ENCODE data around the gene MYD88. TPM values are rescaled to one million over a fixed set of nuclear protein-coding genes. Genes with fewer than 3 reads are reported as not detected.
A peak's percentile ranks its signal among the peaks of the same experiment; 100 is the strongest.
"Not testable (repeated sequence)": the region's sequence is repeated elsewhere in the genome, so short reads cannot be mapped to it uniquely, and the experiment has no call there.

Gene MYD88
- total RNA-seq, 1 donor from 2014 or later: 32.0 TPM

- H3K27me3 Mint-ChIP-seq: no peaks in the 10 kb centered on the region
- peak overlapping the region; percentile 63 for H3K27ac Mint-ChIP-seq
- H3K4me1 Mint-ChIP-seq: peaks cover 39% of the 10 kb centered on the region
- DNase-seq: peak; percentile 48
- H3K9me3 Mint-ChIP-seq: peaks cover 2% of the 10 kb centered on the region
- intact Hi-C loops (cut with micrococcal nuclease): loop anchor here (2.0 kb wide), 1 partner anchor 16 kb away; no protein-coding TSS in a partner anchor
- H3K36me3 Mint-ChIP-seq (ENCODE audit: low read depth): no peaks in the 10 kb centered on the region
- no peak overlapping the region for H3K4me3 Mint-ChIP-seq
Observed at GRCh38 chr3:38152609-38153008, 14.1 kb downstream of the MYD88 start.

- H3K36me3 Mint-ChIP-seq (ENCODE audit: low read depth): no peaks in the 10 kb centered on the region
Observed at GRCh38 chr3:38153221-38153620, 14.8 kb downstream of the MYD88 start.

GRCh38 chr3:38154033-38154494 lies 15.6 kb downstream of the MYD88 start:
- Mint-ChIP-seq H3K27me3 (no peaks in the 10 kb centered on the region), H3K4me3 (no peak overlapping the region), H3K27ac (no peak overlapping the region), H3K9me3 (no peaks in the 10 kb centered on the region), H3K36me3 (ENCODE audit: low read depth) (no peaks in the 10 kb centered on the region), H3K4me1 (peaks cover 39% of the 10 kb centered on the region)
- intact Hi-C loops (cut with micrococcal nuclease): no loop called here
- DNase-seq: peak; percentile 47

More at GRCh38 chr3:38153221-38153620, 14.8 kb downstream of the MYD88 start:
- H3K27ac Mint-ChIP-seq: no peak overlapping the region
- no peaks in the 10 kb centered on the region for H3K9me3 Mint-ChIP-seq
- peak; percentile 50 for DNase-seq
- H3K4me3 Mint-ChIP-seq: no peak overlapping the region
- intact Hi-C loops (cut with micrococcal nuclease): loop anchor here (2.0 kb wide), 1 partner anchor 16 kb away; no protein-coding TSS in a partner anchor
- H3K4me1 Mint-ChIP-seq: peaks cover 39% of the 10 kb centered on the region
- H3K27me3 Mint-ChIP-seq: no peaks in the 10 kb centered on the region

GRCh38 chr3:38154625-38155255 lies 16.3 kb downstream of the MYD88 start:
- peak; percentile 49 for DNase-seq
- H3K9me3 Mint-ChIP-seq: no peaks in the 10 kb centered on the region
- no peaks in the 10 kb centered on the region for H3K27me3 Mint-ChIP-seq
- H3K4me3 Mint-ChIP-seq: no peak overlapping the region
- no peaks in the 10 kb centered on the region for H3K36me3 Mint-ChIP-seq (ENCODE audit: low read depth)
- no peak overlapping the region for H3K27ac Mint-ChIP-seq
- H3K4me1 Mint-ChIP-seq: peaks cover 36% of the 10 kb centered on the region
- intact Hi-C loops (cut with micrococcal nuclease): no loop called here

GRCh38 chr3:38155825-38156224 lies 17.4 kb downstream of the MYD88 start:
- Mint-ChIP-seq H3K9me3 (no peaks in the 10 kb centered on the region), H3K27me3 (no peaks in the 10 kb centered on the region), H3K4me1 (peaks cover 34% of the 10 kb centered on the region), H3K27ac (no peak overlapping the region), H3K36me3 (ENCODE audit: low read depth) (no peaks in the 10 kb centered on the region), H3K4me3 (no peak overlapping the region)
- intact Hi-C loops (cut with micrococcal nuclease): no loop called here
- no peak for DNase-seq

- Mint-ChIP-seq H3K4me1 (peaks cover 22% of the 10 kb centered on the region), H3K36me3 (ENCODE audit: low read depth) (no peaks in the 10 kb centered on the region), H3K9me3 (no peaks in the 10 kb centered on the region), H3K4me3 (no peak overlapping the region), H3K27ac (no peak overlapping the region), H3K27me3 (no peaks in the 10 kb centered on the region)
- intact Hi-C loops (cut with micrococcal nuclease): no loop called here
- peak; percentile 50 for DNase-seq
Observed at GRCh38 chr3:38157117-38157516, 18.7 kb downstream of the MYD88 start.

GRCh38 chr3:38157595-38157994 lies 19.1 kb downstream of the MYD88 start:
- Mint-ChIP-seq H3K27me3 (no peaks in the 10 kb centered on the region), H3K36me3 (ENCODE audit: low read depth) (no peaks in the 10 kb centered on the region), H3K27ac (no peak overlapping the region), H3K4me3 (no peak overlapping the region), H3K4me1 (peaks cover 20% of the 10 kb centered on the region), H3K9me3 (no peaks in the 10 kb centered on the region)
- intact Hi-C loops (cut with micrococcal nuclease): no loop called here
- DNase-seq: peak; percentile 46

- intact Hi-C loops (cut with micrococcal nuclease): no loop called here
- Mint-ChIP-seq H3K9me3 (no peaks in the 10 kb centered on the region), H3K27ac (no peak overlapping the region)
Observed at GRCh38 chr3:38158472-38158871, 20.0 kb downstream of the MYD88 start.

GRCh38 chr3:38160704-38161103 lies 22.2 kb downstream of the MYD88 start:
- not testable (repeated sequence) for H3K9me3 Mint-ChIP-seq; H3K27me3 Mint-ChIP-seq; DNase-seq; H3K36me3 Mint-ChIP-seq (ENCODE audit: low read depth); H3K27ac Mint-ChIP-seq; H3K4me3 Mint-ChIP-seq
- intact Hi-C loops (cut with micrococcal nuclease): loop anchor here (10.0 kb wide), 2 partner anchors 294 to 1244 kb away; partner anchors contain the start of genes ACVR2B and RPSA
- H3K4me1 Mint-ChIP-seq: peaks cover 10% of the 10 kb centered on the region

More at GRCh38 chr3:38158472-38158871, 20.0 kb downstream of the MYD88 start:
- peaks cover 16% of the 10 kb centered on the region for H3K4me1 Mint-ChIP-seq
- peak; percentile 54 for DNase-seq
- no peak overlapping the region for H3K4me3 Mint-ChIP-seq
- H3K36me3 Mint-ChIP-seq (ENCODE audit: low read depth): no peaks in the 10 kb centered on the region
- no peaks in the 10 kb centered on the region for H3K27me3 Mint-ChIP-seq

- intact Hi-C loops (cut with micrococcal nuclease): loop anchor here (10.0 kb wide), 2 partner anchors 292 to 1242 kb away; partner anchors contain the start of genes ACVR2B and RPSA
- H3K27me3 Mint-ChIP-seq: no peaks in the 10 kb centered on the region
- H3K27ac Mint-ChIP-seq: no peak overlapping the region
- H3K36me3 Mint-ChIP-seq (ENCODE audit: low read depth): peaks cover 23% of the 10 kb centered on the region
- H3K4me1 Mint-ChIP-seq: peaks cover 30% of the 10 kb centered on the region
- peak overlapping the region; percentile 28 for H3K4me3 Mint-ChIP-seq
- H3K9me3 Mint-ChIP-seq: no peaks in the 10 kb centered on the region
- DNase-seq: peak; percentile 74
Observed at GRCh38 chr3:38163117-38163840, 24.8 kb downstream of the MYD88 start.

GRCh38 chr3:38163841-38164642 lies 25.6 kb downstream of the MYD88 start:
- H3K27ac Mint-ChIP-seq: peak overlapping the region; percentile 98
- intact Hi-C loops (cut with micrococcal nuclease): loop anchor here (2.0 to 10.0 kb wide), 4 partner anchors 41 to 1241 kb away; partner anchors contain the start of genes ACVR2B, DLEC1 and RPSA
- peak overlapping the region; percentile 95 for H3K4me3 Mint-ChIP-seq
- peaks cover 26% of the 10 kb centered on the region for H3K36me3 Mint-ChIP-seq (ENCODE audit: low read depth)
- peaks cover 37% of the 10 kb centered on the region for H3K4me1 Mint-ChIP-seq
- no peaks in the 10 kb centered on the region for H3K27me3 Mint-ChIP-seq
- no peak for DNase-seq
- H3K9me3 Mint-ChIP-seq: no peaks in the 10 kb centered on the region

- Mint-ChIP-seq H3K4me3 (peak overlapping the region; percentile 95), H3K27ac (peak overlapping the region; percentile 98), H3K4me1 (peaks cover 42% of the 10 kb centered on the region), H3K36me3 (ENCODE audit: low read depth) (peaks cover 29% of the 10 kb centered on the region), H3K9me3 (no peaks in the 10 kb centered on the region), H3K27me3 (no peaks in the 10 kb centered on the region)
- intact Hi-C loops (cut with micrococcal nuclease): loop anchor here (2.0 to 10.0 kb wide), 4 partner anchors 40 to 1240 kb away; partner anchors contain the start of genes ACVR2B, DLEC1 and RPSA
- no peak for DNase-seq
Observed at GRCh38 chr3:38164643-38164951, 26.1 kb downstream of the MYD88 start.

GRCh38 chr3:38164952-38165721 lies 26.7 kb downstream of the MYD88 start, which contains the start of gene OXSR1:
Gene OXSR1 (plus strand): TSS chr3:38165537. CDS start chr3:38165877, 340 bp downstream.
- H3K4me1 Mint-ChIP-seq: peaks cover 44% of the 10 kb centered on the region
- DNase-seq: peak; percentile 99
- peaks cover 30% of the 10 kb centered on the region for H3K36me3 Mint-ChIP-seq (ENCODE audit: low read depth)
- no peaks in the 10 kb centered on the region for H3K9me3 Mint-ChIP-seq
- peak within 1 kb of the TSS; percentile 95 for H3K4me3 Mint-ChIP-seq
- intact Hi-C loops (cut with micrococcal nuclease): loop anchor here (1.0 to 10.0 kb wide), 8 partner anchors 28 to 1240 kb away; partner anchors contain the start of genes ACAA1, ACVR2B, DLEC1 and RPSA
- H3K27me3 Mint-ChIP-seq: no peaks in the 10 kb centered on the region
- peak within 1 kb of the TSS; percentile 98 for H3K27ac Mint-ChIP-seq
